Measurements from ENCODE around the gene PDZD2.

The PDZD2 gene

DNA sequence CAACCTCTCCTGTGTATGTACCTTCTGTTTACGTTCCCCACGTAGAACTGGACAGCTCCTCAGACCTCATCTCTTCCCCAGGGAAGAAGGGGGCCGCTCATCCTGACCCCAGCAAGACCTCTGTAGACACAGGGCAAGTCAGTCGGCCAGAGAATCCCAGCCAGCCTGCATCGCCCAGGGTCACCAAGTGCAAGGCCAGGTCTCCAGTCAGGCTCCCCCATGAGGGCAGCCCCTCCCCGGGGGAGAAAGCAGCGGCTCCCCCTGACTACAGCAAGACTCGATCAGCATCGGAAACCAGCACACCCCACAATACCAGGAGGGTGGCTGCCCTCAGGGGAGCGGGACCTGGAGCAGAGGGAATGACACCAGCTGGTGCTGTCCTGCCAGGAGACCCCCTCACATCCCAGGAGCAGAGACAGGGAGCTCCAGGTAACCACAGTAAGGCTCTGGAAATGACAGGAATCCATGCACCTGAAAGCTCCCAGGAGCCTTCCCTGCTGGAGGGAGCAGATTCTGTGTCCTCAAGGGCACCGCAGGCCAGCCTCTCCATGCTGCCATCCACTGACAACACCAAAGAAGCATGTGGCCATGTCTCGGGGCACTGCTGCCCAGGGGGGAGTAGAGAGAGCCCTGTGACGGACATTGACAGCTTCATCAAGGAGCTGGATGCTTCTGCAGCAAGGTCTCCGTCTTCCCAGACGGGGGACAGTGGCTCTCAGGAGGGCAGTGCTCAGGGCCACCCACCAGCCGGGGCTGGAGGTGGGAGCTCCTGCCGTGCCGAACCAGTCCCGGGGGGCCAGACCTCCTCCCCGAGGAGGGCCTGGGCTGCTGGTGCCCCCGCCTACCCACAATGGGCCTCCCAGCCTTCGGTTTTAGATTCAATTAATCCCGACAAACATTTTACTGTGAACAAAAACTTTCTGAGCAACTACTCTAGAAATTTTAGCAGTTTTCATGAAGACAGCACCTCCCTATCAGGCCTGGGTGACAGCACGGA, 448.5 kb downstream of the PDZD2 start:
- Histone ChIP-seq H3K27ac (no peak overlapping the region), H3K4me3 (ENCODE audit: low read depth, low read length) (no peak overlapping the region), H3K27me3 (replicated peaks) (no peaks in the 10 kb centered on the region), H3K36me3 (replicated peaks) (no peaks in the 10 kb centered on the region)
- TF ChIP-seq, protein P1, sequence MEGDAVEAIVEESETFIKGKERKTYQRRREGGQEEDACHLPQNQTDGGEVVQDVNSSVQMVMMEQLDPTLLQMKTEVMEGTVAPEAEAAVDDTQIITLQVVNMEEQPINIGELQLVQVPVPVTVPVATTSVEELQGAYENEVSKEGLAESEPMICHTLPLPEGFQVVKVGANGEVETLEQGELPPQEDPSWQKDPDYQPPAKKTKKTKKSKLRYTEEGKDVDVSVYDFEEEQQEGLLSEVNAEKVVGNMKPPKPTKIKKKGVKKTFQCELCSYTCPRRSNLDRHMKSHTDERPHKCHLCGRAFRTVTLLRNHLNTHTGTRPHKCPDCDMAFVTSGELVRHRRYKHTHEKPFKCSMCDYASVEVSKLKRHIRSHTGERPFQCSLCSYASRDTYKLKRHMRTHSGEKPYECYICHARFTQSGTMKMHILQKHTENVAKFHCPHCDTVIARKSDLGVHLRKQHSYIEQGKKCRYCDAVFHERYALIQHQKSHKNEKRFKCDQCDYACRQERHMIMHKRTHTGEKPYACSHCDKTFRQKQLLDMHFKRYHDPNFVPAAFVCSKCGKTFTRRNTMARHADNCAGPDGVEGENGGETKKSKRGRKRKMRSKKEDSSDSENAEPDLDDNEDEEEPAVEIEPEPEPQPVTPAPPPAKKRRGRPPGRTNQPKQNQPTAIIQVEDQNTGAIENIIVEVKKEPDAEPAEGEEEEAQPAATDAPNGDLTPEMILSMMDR (IDR thresholded peaks at IDR 0.05; ENCODE audit: low read depth, low read length, missing control alignments), result no peak
- no peak for DNase-seq
- in situ Hi-C loops (cut with HindIII; ENCODE audit: low pct_ligation_motif_present, low sequenced_read_pairs), result no loop called here

DNA sequence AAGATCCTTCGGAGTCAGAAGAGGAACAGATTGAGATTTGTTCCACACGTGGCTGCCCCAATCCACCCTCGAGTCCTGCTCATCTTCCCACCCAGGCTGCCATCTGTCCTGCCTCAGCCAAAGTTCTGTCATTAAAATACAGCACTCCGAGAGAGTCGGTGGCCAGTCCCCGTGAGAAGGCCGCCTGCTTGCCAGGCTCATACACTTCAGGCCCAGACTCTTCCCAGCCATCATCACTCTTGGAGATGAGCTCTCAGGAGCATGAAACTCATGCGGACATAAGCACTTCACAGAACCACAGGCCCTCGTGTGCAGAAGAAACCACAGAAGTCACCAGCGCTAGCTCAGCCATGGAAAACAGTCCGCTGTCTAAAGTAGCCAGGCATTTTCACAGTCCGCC, 449.3 kb downstream of the PDZD2 start:
- no peak overlapping the region for H3K27ac ChIP-seq
- TF ChIP-seq, protein P1 (IDR thresholded peaks at IDR 0.05; ENCODE audit: low read depth, low read length, missing control alignments), result no peak
- no peaks in the 10 kb centered on the region for H3K36me3 ChIP-seq (replicated peaks)
- in situ Hi-C loops (cut with HindIII; ENCODE audit: low pct_ligation_motif_present, low sequenced_read_pairs), result no loop called here
- no peak overlapping the region for H3K4me3 ChIP-seq (ENCODE audit: low read depth, low read length)
- no peaks in the 10 kb centered on the region for H3K27me3 ChIP-seq (replicated peaks)
- no peak for DNase-seq

DNA sequence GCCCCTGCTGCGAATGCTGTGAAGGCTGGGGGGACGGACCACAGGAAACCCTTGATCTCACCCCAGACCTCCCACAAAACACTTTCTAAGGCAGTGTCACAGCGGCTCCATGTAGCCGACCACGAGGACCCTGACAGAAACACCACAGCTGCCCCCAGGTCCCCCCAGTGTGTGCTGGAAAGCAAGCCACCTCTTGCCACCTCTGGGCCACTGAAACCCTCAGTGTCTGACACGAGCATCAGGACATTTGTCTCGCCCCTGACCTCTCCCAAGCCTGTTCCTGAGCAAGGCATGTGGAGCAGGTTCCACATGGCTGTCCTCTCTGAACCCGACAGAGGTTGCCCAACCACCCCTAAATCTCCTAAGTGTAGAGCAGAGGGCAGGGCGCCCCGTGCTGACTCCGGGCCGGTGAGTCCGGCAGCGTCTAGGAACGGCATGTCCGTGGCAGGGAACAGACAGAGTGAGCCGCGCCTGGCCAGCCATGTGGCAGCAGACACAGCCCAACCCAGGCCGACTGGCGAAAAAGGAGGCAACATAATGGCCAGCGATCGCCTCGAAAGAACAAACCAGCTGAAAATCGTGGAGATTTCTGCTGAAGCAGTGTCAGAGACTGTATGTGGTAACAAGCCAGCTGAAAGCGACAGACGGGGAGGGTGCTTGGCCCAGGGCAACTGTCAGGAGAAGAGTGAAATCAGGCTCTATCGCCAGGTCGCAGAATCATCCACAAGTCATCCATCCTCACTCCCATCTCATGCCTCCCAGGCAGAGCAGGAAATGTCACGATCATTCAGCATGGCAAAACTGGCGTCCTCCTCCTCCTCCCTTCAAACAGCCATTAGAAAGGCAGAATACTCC, 450.4 kb downstream of the PDZD2 start:
- Histone ChIP-seq H3K36me3 (replicated peaks) (no peaks in the 10 kb centered on the region), H3K27ac (no peak overlapping the region), H3K4me3 (ENCODE audit: low read depth, low read length) (no peak overlapping the region), H3K27me3 (replicated peaks) (no peaks in the 10 kb centered on the region)
- TF ChIP-seq, protein P1 (IDR thresholded peaks at IDR 0.05; ENCODE audit: low read depth, low read length, missing control alignments), result no peak
- in situ Hi-C loops (cut with HindIII; ENCODE audit: low pct_ligation_motif_present, low sequenced_read_pairs), result no loop called here
- DNase-seq, result no peak

DNA sequence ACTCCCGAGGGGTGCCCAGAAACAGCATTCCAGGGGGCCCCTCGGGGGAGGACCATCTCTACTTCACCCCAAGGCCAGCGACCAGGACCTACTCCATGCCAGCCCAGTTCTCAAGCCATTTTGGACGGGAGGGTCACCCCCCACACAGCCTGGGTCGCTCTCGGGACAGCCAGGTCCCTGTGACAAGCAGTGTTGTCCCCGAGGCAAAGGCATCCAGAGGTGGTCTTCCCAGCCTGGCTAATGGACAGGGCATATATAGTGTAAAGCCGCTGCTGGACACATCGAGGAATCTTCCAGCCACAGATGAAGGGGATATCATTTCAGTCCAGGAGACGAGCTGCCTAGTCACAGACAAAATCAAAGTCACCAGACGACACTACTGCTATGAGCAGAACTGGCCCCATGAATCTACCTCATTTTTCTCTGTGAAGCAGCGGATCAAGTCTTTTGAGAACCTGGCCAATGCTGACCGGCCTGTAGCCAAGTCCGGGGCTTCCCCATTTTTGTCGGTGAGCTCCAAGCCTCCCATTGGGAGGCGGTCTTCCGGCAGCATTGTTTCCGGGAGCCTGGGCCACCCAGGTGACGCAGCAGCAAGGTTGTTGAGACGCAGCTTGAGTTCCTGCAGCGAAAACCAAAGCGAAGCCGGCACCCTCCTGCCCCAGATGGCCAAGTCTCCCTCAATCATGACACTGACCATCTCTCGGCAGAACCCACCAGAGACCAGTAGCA, 451.3 kb downstream of the PDZD2 start:
- TF ChIP-seq, protein P1 (IDR thresholded peaks at IDR 0.05; ENCODE audit: low read depth, low read length, missing control alignments), result no peak
- H3K36me3 ChIP-seq (replicated peaks), result no peaks in the 10 kb centered on the region
- H3K4me3 ChIP-seq (ENCODE audit: low read depth, low read length), result no peak overlapping the region
- no peak overlapping the region for H3K27ac ChIP-seq
- DNase-seq, result no peak
- H3K27me3 ChIP-seq (replicated peaks), result no peaks in the 10 kb centered on the region
- in situ Hi-C loops (cut with HindIII; ENCODE audit: low pct_ligation_motif_present, low sequenced_read_pairs), result no loop called here

DNA sequence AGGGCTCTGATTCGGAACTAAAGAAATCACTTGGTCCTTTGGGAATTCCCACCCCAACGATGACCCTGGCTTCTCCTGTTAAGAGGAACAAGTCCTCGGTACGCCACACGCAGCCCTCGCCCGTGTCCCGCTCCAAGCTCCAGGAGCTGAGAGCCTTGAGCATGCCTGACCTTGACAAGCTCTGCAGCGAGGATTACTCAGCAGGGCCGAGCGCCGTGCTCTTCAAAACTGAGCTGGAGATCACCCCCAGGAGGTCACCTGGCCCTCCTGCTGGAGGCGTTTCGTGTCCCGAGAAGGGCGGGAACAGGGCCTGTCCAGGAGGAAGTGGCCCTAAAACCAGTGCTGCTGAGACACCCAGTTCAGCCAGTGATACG, 451.8 kb downstream of the PDZD2 start:
- TF ChIP-seq, protein P1 (IDR thresholded peaks at IDR 0.05; ENCODE audit: low read depth, low read length, missing control alignments), result no peak
- in situ Hi-C loops (cut with HindIII; ENCODE audit: low pct_ligation_motif_present, low sequenced_read_pairs), result no loop called here
- Histone ChIP-seq H3K27me3 (replicated peaks) (no peaks in the 10 kb centered on the region), H3K4me3 (ENCODE audit: low read depth, low read length) (no peak overlapping the region), H3K27ac (no peak overlapping the region), H3K36me3 (replicated peaks) (no peaks in the 10 kb centered on the region)
- DNase-seq, result no peak

Data from brain microvascular endothelial cell (primary cell).